Thoracic aorta endothelial cell (primary cell): ENCODE results near the gene CTNND2. TPM values are rescaled to one million over a fixed set of nuclear protein-coding genes. Genes with fewer than 3 reads are reported as not detected.

ENCODE experiments used
- small RNA-seq: library from RNA; depleted of rRNA; stranded (forward); fragments of <200 nt; gene quantifications from one replicate; pipeline ENCODE3, GENCODE V24; 2012
- total RNA-seq: library from RNA; depleted of rRNA; stranded (reverse); fragments of >200 nt; gene quantifications from 2 replicates; pipeline ENCODE4 v1.2.3, GENCODE V29; 2012

CTNND2 gene, protein sequence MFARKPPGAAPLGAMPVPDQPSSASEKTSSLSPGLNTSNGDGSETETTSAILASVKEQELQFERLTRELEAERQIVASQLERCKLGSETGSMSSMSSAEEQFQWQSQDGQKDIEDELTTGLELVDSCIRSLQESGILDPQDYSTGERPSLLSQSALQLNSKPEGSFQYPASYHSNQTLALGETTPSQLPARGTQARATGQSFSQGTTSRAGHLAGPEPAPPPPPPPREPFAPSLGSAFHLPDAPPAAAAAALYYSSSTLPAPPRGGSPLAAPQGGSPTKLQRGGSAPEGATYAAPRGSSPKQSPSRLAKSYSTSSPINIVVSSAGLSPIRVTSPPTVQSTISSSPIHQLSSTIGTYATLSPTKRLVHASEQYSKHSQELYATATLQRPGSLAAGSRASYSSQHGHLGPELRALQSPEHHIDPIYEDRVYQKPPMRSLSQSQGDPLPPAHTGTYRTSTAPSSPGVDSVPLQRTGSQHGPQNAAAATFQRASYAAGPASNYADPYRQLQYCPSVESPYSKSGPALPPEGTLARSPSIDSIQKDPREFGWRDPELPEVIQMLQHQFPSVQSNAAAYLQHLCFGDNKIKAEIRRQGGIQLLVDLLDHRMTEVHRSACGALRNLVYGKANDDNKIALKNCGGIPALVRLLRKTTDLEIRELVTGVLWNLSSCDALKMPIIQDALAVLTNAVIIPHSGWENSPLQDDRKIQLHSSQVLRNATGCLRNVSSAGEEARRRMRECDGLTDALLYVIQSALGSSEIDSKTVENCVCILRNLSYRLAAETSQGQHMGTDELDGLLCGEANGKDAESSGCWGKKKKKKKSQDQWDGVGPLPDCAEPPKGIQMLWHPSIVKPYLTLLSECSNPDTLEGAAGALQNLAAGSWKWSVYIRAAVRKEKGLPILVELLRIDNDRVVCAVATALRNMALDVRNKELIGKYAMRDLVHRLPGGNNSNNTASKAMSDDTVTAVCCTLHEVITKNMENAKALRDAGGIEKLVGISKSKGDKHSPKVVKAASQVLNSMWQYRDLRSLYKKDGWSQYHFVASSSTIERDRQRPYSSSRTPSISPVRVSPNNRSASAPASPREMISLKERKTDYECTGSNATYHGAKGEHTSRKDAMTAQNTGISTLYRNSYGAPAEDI (N-terminal part only)
- total RNA-seq, result not detected in 2 replicates

GRCh38 chr5:11904265-11904906, at the start of gene CTNND2:
Gene CTNND2, minus strand, starts transcription at chr5:11904446. Its CDS starts 593 bp downstream, at chr5:11903853.

Small RNAs within 50 kb of the gene (small RNA-seq; reads per million reads assigned to genes)
- gene RNU6-429P, result not detected
